Stimulated activated CD4-positive, alpha-beta T cell treated with anti-CD3 and anti-CD28 coated beads, Interleukin-4, amount 100 ng/mL, for 48 hours (primary cell): Measurements from ENCODE around the gene CNMD.

Experiments used
- DNase-seq, 2 donors: peaks; one replicate each; pipeline ENCODE4 v3.0.0-alpha.2; 2020; ENCODE audit warnings: low read depth in 2 of 2

CNMD gene

DNA sequence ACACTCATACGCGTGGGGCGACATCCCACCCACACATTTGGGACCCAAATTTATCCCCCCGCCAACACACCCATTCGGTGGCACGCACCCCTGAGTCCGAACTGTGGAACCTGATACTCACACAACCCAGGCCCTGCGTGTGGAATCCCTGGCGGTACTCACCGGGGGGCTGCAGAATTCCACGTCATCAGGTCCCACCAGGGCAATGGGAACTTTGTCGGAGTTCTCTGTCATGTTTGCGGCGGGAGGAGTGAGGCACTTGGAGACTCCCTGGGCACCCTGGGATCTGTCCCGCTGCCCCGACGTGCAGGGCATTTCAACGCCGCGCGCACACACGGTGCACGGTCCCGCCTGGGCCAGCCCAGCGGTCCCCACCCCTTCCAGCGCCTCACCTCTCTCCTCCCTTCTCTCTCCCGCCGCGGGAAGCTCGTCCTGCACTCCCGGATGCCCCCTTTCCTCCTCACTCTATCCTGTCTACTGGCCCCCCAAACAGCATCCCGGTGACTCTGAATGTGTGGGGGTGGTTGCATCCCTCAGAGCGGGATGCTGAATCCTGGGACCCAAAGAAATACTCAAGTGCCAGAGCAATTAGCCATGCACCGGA lies at the start of gene CNMD:
Gene CNMD, minus strand, starts transcription at position 353 of the 604 bp plus-strand sequence. Its CDS starts 119 bp downstream, at position 234.
- DNase-seq, result no peak

DNA sequence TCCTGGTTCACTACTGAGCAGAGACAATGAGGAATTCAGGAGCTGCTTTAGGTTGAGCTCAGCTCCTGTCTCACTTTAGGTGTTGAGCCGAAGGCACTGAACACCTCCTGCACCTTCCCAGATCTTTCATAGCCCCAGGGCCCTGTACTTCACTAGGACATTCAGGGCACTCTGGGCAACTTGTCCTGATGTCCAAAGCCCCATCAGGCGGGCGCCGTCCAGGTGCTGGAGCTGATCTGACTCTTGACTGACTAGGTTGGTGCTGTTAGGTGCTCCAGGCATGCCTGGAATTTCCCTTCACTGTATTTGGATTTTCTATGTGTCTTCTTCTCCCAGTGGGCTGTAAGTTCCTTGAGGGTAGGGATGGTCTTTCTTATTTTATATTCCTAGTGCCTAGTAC lies 48.4 kb upstream of the CNMD start:
- no peak for DNase-seq

DNA sequence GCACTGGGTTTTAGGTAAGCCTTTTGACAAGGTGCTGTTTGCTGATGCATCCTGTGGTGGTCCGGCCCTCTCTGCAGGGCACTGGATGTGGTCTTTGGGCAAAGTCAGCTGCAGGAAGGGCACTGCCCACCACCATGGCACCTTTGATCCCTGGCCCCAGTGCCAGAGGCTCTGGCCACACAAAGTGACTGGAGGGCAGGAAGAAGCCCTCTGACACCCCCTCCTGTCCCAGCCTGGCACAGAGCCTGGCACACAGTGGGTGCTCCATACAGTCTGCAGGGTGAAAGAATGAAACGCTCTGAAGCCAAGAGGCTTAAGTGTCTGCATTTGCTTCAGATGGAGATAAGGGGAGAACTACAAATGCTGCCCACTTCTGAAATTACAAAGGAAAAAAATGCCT lies 47.6 kb upstream of the CNMD start:
- no peak for DNase-seq

DNA sequence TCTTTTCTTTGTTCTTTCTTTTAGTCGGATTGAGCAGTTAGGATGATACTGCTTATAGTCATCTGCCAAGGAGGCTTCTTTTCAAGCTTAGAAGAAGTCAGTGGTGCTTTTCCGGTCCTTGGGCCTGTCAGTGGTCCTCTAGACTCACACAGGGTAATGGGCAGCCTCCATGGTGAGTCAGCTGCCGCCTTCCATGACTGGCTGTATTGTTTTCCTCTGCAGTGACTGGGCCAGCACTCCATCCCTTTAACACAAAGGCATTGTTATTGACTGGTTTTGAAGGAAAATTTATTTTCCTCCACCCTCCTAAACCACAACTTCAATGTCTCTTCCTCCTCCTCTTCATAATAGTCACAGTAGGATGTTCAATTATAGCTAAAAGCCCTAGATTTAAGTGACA lies 47.1 kb upstream of the CNMD start:
- no peak for DNase-seq

DNA sequence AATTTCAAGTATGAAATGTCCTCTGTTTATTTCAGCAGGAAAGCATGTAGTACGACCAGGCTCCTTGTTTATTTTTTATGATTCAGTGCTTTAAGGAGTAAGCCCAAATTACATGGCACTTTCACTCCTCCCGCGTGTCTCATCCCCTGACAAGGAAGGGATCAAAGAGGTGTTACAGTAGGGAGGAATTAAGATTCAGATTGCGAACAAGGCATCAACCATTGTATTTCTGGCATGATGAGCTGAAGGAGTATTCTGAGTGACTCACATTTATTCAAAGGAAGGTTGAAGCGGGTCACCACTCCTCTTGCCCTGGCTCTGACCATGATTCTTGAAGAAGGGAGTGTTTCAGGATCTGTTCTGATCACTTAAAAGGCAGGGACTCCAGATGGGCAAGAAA lies 46.1 kb upstream of the CNMD start:
- no peak for DNase-seq

DNA sequence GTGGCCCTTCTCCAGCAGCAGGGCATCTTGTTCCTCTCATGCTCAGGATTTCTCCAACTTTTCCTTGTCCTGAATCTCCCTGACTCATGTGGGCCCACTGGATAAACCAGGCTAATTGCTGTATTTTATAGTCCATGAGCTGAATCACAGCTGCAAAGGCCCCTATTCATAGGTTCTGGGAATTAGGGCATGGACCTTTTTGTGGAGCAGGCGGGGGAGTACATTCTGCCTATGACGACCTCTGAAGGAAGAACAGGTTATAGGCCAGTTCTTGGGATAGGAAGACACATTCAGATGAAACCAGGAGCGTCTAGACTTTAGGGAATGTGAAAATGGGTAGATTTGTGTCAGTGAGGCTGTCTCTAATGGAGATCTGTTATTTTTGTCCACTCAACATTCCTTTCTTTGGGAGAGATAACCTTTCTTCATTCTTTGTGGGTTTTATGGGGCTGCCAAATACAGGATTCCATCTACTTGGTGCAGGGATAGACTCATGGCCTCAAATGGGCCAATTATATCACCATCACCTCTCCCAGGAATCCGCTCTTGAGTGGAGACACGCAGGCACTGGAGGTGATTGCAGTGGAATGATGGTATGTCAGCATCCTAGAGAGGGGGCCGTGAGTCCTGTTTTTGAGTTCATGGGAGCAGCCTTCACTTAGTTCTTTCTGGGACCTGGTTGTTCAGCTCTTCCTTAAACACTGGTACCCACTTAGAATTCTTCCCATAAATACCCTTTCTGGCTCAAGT lies 45.1 kb upstream of the CNMD start:
- DNase-seq, result no peak

DNA sequence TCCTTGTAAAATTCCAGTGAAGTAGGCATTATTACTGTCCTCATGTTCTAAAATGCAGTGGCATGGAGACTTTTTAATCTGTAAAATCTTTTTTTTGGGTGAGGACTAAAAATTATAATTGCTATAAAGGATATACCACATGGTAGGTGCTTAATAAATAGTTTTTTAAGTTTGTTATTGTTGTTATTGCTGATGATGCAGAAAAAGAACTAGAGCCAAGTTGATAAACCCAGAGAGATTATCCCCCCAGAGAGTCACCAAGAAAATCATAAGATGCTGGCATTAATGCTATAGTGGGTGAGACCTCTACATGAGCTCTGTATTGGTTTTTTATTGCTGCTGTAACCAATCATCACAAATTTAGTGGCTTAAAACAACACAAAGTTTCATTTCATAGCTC lies 44.3 kb upstream of the CNMD start:
- no peak for DNase-seq

DNA sequence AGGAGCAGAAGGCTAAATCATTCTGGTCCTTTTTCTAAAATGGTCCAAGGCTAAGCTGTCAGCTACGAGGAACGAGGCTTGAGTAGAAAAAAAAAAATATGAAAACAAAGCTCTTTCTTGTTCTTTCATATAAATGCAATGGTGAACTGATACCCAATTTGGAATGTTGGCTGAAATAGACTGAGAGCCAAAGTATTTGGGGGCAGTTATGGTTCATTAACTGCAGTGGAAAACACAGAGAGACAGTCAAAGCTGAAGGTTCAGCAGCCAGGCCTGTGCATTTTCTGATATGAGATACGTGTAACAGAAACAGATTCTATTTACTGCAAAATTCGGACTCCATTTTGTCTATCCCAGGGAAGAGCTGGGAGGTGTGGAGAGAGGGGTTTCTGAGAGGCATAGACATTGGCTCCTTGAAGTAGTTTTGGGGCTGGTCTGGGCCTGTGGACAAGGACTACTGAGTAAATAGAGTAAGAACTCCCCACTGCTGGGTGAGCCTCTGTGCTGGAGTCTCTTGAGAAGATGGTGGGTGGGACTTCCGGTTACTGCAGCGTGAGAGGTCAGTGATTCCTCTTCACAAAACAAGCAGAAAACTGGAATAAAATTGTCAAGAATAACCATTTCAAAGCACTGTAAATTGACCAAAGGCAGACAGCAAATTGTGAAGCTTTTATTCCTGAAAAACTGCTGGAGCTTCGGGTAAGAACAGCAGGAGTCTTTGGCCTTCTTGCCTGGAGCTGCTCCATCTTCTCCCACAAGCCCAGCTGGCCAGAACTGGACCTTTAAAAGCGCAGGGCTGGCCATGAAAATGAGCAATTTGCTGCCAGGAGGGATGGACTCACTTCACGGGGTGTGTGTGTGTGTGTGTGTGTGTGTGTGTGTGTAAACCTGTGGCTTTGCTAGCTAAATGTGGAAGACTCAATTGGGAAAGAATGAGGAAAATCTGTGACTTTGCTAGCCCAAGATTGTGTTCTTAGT lies 43.1 kb upstream of the CNMD start:
- no peak for DNase-seq

DNA sequence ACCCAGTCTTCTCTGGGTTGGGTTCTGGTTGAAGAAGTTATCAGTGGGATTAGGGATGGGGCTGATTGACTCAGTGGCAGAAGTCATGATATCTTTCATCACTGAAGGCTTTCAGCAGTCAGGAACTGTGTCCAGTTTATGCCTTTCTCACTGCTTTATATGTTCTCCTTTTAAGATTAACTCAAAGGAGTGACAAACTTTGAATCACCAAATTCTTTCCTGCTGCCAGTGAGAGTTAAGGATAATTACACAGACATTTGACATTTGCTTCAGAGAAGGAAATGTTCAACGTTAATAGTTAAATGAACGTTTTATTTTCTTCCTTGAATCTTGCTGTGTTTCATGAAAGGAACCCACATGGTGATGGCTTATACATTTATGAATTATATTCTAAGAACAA lies 41.0 kb upstream of the CNMD start:
- no peak for DNase-seq

DNA sequence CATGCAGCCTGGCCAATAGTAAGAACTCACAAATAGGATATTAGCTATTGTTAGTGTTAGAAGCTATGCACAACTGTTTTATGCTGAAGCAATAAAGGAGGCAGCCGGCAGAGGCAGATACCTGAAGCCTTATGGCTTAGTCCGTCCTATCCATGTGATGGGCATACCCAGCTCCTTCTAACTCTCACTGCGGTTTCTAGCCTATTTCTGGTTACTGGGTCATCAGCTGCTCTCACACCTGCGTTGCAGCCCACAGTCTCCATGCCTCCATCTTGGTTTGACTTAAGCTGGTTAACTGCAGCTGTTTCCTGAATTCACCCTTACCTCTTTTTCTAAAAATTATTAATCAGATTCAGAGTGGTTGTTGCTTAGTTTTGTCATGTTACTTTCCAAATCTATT lies 40.5 kb upstream of the CNMD start:
- DNase-seq, result no peak

DNA sequence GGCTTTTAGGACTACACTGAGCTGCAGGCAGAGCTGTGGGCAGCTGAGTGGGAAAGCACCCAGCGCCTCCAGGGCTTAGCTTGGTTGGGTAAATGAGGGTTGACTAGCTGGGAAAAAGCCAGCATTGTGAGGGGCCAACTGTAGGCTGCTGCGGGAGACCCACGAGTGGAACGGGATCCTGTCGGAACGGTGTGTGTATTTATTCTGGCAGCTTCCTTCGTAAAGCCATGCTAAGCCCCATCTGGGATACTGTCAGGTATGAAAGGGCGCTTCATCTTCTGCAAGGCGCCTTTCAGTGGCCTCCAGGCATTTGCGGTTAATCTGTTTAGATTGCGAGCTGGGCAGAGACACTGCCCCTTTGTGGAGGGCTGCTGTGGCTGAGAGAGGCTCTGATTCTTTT lies 39.5 kb upstream of the CNMD start:
- no peak for DNase-seq

DNA sequence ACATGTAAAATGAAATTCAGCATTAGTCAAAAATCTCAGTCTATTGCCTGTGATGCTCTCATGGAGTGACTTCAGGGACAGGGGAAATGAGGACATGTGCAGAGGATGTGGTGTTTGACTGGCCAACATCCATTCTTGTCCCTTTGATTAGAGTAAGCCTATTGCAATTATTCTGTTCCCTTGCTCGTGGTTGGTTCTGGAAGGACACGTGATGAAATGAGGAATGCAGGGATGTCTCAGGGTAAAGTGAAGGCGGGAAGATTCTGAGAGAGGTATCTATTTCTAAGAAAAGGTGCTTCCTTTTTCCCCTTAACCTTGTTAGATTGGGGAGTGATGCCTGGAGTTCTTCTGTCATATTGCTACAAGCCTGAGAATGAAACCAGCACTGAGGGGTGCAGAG lies 37.1 kb upstream of the CNMD start:
- DNase-seq, result no peak

DNA sequence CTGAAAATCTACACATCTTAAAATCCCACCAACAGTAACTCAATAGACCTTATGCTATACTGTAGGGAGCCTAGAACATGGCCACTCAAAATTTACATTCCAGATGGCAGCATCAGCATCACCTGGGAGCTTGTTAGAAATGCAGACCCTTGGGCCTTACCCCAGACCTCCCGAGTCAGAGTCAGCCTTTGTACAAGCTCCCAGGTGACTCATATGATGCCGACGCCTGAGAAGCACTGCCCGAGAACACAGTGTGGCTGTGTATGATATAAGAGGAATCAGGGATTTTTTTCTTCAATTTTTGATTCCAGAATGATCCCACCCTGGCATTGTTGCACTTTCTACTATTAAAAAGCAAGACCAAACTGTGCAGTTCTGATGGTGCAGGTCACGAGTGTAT lies 35.9 kb upstream of the CNMD start:
- DNase-seq, result no peak

DNA sequence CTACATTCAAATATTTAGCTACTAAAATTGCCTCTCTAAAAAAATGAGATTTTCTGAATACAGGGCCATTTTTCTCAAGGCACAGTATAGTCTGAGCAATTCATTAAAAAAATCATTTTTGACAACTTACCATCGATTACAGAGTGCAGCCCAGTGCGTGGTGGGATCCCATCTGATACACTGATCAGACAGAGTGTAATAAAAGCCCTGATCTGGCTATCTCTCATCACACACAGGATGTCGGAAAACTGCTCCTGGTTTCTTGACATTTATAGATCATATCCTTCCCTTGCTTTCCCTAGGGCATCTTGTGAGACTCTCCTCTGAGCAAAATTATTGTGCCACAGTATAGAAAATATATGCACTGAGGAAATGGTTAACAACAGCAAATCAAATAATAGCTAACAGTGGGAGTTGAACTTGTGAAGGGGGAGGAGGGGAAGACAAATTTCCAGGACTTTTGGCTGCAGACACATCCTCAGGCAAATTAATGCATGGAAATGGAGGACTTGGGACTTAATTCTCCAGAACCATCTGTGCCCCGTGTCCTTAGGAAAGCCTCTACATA lies 28.4 kb upstream of the CNMD start:
- no peak for DNase-seq

DNA sequence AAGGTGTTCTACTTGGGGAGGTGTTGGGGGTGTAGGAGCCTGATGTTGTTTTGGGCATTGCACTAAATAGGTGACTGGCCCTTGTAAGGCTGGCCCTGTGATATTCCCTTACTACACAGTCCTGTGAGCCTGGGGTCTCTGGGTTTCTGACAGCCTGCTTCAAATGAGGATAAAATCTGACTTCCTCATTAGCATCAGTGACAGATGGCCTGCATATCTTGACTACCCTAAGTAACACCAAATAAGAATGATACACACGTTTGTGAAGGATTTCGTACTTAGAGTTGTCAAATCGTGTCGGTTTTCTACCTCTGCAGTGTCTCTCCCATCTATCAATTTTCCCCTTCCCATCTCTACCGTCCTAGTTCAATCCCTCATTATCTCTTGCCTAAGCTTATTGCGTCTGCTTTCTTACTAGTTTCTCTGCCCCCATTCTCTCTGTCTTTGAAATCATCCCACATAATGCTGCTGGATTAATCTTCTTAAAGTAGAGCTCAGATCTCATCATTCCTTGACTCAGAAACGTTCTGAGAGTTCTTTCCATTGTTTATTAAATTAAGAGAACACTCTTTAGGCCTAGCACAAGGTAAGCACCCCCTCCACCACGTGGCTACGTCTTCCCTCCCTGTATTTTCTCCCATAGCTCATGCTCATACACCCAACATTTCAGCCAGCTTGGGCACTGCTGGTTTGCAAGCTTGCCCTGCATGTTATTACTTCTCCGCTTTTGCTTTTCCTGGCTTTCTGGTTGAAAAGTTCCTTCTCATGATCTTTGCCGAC lies 26.2 kb upstream of the CNMD start:
- no peak for DNase-seq

DNA sequence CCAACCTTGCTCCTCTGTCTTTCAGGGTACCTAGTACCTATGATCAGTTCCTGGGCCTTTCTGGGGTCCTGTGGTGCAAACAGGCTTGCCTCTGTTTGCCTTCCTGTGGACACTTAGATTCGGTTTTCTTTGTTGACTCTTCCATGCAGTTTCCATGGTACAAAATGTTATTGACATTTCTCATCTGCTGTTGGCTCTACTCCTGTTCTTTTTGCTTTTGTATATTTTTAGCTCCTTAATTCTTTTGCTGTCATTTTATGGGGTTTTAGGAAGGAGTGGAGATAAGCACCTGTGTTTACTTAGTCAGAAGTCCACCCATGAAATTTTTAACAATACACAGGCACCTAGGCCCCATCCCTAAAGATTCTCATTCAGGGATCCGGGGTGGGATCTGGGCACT lies 20.5 kb upstream of the CNMD start:
- no peak for DNase-seq

DNA sequence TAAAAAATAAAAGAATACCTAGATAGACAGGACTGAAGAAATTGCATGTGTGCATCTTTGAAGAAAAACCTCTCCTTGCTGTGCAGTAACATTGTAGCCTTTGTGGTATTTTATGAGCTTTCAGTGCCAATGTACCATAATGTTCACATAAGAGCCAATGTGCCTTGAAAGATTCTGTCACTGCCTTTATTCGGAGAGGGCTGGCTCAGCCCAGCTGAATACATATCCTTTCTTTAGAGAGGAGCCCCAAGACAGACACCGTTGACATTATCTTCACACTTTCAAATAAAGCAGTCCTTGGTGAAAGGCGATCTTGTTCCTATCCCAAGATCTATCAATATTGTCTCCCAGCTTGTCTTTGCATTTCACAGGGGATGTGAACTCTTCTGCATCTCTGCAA lies 18.5 kb upstream of the CNMD start:
- no peak for DNase-seq

DNA sequence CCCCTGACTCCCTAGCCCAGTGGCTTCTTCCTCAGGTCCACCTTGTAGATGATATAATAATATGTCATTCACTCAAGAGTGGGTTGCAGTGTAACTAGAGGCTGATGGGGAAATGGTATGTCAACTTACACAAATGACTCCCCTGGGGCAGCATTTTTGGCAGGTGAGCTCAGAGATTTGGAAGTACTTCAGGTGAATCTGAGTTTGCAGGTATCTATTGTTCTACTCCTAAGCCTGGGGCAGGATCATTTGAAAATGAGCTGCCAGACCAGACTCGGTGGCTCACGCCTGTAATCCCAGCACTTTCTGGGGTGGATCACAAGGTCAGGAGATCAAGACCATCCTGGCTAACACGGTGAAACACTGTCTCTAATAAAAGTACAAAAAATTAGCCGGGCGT lies 11.6 kb upstream of the CNMD start:
- DNase-seq, result no peak

DNA sequence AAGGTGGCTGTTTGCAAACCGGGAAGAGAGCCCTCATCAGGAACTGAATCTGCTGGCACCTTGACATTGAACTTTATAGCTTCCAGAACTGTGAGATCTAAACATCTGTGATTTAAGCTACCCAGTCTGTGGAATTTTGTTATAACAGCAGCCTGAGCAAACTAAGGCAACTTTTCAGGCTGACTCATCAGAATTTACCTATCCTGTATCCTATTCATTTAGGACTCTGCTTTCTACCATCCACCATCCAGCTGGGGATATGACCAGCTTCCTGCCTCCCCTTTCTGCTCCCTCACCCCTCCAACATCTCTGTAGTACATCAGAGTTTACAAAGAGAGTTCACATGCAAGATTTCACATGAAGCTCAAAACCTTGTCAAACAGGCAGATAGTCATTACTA lies 11.1 kb upstream of the CNMD start:
- no peak for DNase-seq

DNA sequence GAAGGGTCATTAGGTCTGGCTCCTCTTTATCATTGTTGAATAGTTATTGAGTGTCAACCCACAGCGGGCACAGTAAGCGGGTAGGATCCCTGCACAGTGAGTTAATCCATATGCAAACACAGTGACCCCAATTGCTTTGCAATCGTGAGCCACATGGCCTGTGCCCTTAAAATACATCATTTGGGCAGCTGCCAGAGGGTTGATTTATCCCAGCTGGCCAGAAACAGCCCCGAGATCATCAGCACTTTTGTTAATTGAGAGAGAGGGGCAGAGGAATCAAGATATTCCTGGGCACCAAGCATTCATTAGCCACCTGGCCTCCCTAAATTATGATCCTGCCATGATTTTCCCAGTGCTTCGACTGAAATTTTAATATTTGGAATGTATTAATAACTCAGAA lies 9.8 kb upstream of the CNMD start:
- DNase-seq, result no peak

DNA sequence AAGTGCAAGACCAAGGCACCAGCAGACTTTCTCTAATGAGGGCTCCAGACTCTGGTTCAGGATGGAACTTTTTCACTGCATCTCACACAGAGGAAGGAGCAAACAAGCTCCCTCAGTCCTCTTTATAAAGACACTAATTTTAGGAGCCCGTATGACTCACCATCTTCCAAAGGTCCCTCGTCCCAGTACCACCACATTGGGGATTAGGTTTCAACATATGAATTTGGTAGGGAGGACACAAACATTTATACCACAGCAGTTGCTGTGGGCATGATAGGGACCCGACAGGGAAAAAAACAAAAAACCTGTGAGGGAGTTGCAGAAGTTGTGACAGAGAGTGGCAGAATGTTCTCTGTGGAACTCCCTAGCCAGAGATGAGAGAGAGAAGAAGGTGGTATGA lies 6.5 kb upstream of the CNMD start:
- no peak for DNase-seq
